HepG2 (cell line): Measurements from ENCODE around the gene MTMR4. TPM values are rescaled to one million over a fixed set of nuclear protein-coding genes. Genes with fewer than 3 reads are reported as not detected.

Source experiments
- CBFB ChIP-seq: sonication (generic); formaldehyde crosslinking; IDR thresholded peaks from 2 replicates; pipeline ENCODE4 v1.4.0; 2020; ENCODE audit warnings: missing genetic modification reagents
- DNMT3B ChIP-seq: conservative IDR thresholded peaks from 2 replicates; pipeline ENCODE4 v1.6.1; 2016; ENCODE audit warnings: missing biosample characterization, control low read depth
- DRAP1 ChIP-seq: IDR thresholded peaks from 2 replicates; pipeline ENCODE4 v1.6.1; 2016; ENCODE audit warnings: missing genetic modification reagents, missing compliant biosample characterization
- EP300 ChIP-seq, 3 experiments: sonication (generic) in 1 of 3; formaldehyde crosslinking in 1 of 3; IDR thresholded peaks; 2 replicates each; pipeline versions ENCODE4 v1.5.1 to v1.6.1; 2011 to 2020; ENCODE audit warnings: low read depth in 2 of 3, low read length in 2 of 3, borderline replicate concordance in 1 of 3, improper control_type of control experiment in 1 of 3, mild to moderate bottlenecking in 1 of 3, missing genetic modification reagents in 1 of 3, moderate library complexity in 1 of 3
- GATAD2A ChIP-seq: IDR thresholded peaks from 2 replicates; pipeline ENCODE4 v1.6.1; 2016
- JUN ChIP-seq: sonication (generic); formaldehyde crosslinking; IDR thresholded peaks from 2 replicates; pipeline ENCODE4 v1.4.0; 2020; ENCODE audit warnings: mild to moderate bottlenecking, missing genetic modification reagents
- KDM3A ChIP-seq: IDR thresholded peaks from 2 replicates; pipeline ENCODE4 v1.6.1; 2018; ENCODE audit warnings: low read depth, missing compliant biosample characterization
- MEIS1 ChIP-seq: sonication (generic); formaldehyde crosslinking; IDR thresholded peaks from 2 replicates; pipeline ENCODE4 v1.9.0; 2021; ENCODE audit warnings: mild to moderate bottlenecking, missing genetic modification reagents, moderate library complexity, borderline replicate concordance
- NKX3-1 ChIP-seq: sonication (generic); formaldehyde crosslinking; IDR thresholded peaks from 2 replicates; pipeline ENCODE4 v1.5.0; 2020; ENCODE audit warnings: missing genetic modification reagents
- NR3C1 ChIP-seq: sonication (generic); formaldehyde crosslinking; IDR thresholded peaks from 2 replicates; pipeline ENCODE4 v1.4.0; 2020; ENCODE audit warnings: missing genetic modification reagents
- POLR2AphosphoS5 ChIP-seq: IDR thresholded peaks from 2 replicates; pipeline ENCODE4 v1.6.1; 2012; ENCODE audit warnings: low read depth, low read length
- RBAK ChIP-seq: sonication (generic); formaldehyde crosslinking; IDR thresholded peaks from 2 replicates; pipeline ENCODE4 v1.5.1; 2020; ENCODE audit warnings: mild to moderate bottlenecking, missing genetic modification reagents
- RBFOX2 ChIP-seq: fragments of 200-400 bp; formaldehyde crosslinking; IDR thresholded peaks from 2 replicates; pipeline ENCODE4 v1.6.1; 2017; ENCODE audit warnings: low read depth, mild to moderate bottlenecking, low read length
- SALL2 ChIP-seq: sonication (generic); formaldehyde crosslinking; IDR thresholded peaks from 2 replicates; pipeline ENCODE4 v1.8.1; 2023; ENCODE audit warnings: mild to moderate bottlenecking, missing genetic modification reagents, inconsistent platforms
- SKIL ChIP-seq: sonication (generic); formaldehyde crosslinking; IDR thresholded peaks from 2 replicates; pipeline ENCODE4 v1.8.0; 2022; ENCODE audit warnings: missing genetic modification reagents, mild to moderate bottlenecking, moderate library complexity, borderline replicate concordance
- SMARCC2 ChIP-seq: fragments of 450-650 bp; IDR thresholded peaks from 2 replicates; pipeline ENCODE4 v1.6.1; 2017; ENCODE audit warnings: antibody characterized with exemption, mild to moderate bottlenecking
- SOX13 ChIP-seq, 3 experiments: fragments of 450-650 bp in 1 of 3; sonication (generic) in 1 of 3; formaldehyde crosslinking in 1 of 3; IDR thresholded peaks in 2 of 3; conservative IDR thresholded peaks in 1 of 3; 2 replicates each; pipeline versions ENCODE4 v1.5.0 to v1.6.1; 2016 to 2020; ENCODE audit warnings: antibody characterized with exemption in 1 of 3, mild to moderate bottlenecking in 1 of 3, missing compliant biosample characterization in 1 of 3, missing genetic modification reagents in 1 of 3, moderate library complexity in 1 of 3
- SUZ12 ChIP-seq: fragments of 150-350 bp; IDR thresholded peaks from 2 replicates; pipeline ENCODE4 v1.6.1; 2014; ENCODE audit warnings: low read depth, low read length
- TFDP2 ChIP-seq: sonication (generic); formaldehyde crosslinking; IDR thresholded peaks from 2 replicates; pipeline ENCODE4 v1.4.0; 2020; ENCODE audit warnings: missing genetic modification reagents
- ZMAT3 ChIP-seq: sonication (generic); formaldehyde crosslinking; conservative IDR thresholded peaks from 2 replicates; pipeline ENCODE4 v1.7.0; 2021; ENCODE audit warnings: missing genetic modification reagents
- ZNF160 ChIP-seq: sonication (generic); formaldehyde crosslinking; IDR thresholded peaks from 2 replicates; pipeline ENCODE4 v1.8.0; 2022; ENCODE audit warnings: mild to moderate bottlenecking, inconsistent platforms, missing genetic modification reagents
- ZNF24 ChIP-seq: fragments of 450-650 bp; IDR thresholded peaks from 2 replicates; pipeline ENCODE4 v1.6.1; 2017; ENCODE audit warnings: antibody characterized with exemption, mild to moderate bottlenecking
- ZNF468 ChIP-seq: sonication (generic); formaldehyde crosslinking; IDR thresholded peaks from 2 replicates; pipeline ENCODE4 v1.8.0; 2022; ENCODE audit warnings: mild to moderate bottlenecking, moderate library complexity, missing genetic modification reagents
- ZNF547 ChIP-seq: sonication (generic); formaldehyde crosslinking; IDR thresholded peaks from 2 replicates; pipeline ENCODE4 v1.5.1; 2020; ENCODE audit warnings: mild to moderate bottlenecking, missing genetic modification reagents
- ZNF552 ChIP-seq: sonication (generic); formaldehyde crosslinking; IDR thresholded peaks from 2 replicates; pipeline ENCODE4 v1.9.0; 2022; ENCODE audit warnings: missing genetic modification reagents, mild to moderate bottlenecking, borderline replicate concordance
- ZNF720 ChIP-seq: sonication (generic); formaldehyde crosslinking; IDR thresholded peaks from 2 replicates; pipeline ENCODE4 v1.4.0; 2020; ENCODE audit warnings: missing genetic modification reagents
- ZNF790 ChIP-seq: sonication (generic); formaldehyde crosslinking; IDR thresholded peaks from 2 replicates; pipeline ENCODE4 v1.8.0; 2022; ENCODE audit warnings: missing genetic modification reagents, mild to moderate bottlenecking, borderline replicate concordance
- polyA plus RNA-seq, 8 experiments: library from polyadenylated mRNA; depleted of rRNA in 3 of 8; stranded (reverse) in 7 of 8; unstranded in 1 of 8; fragments of >200 nt; fragmentation: Illumina TruSeq in 4 of 8; extraction: Trizol in 4 of 8; gene quantifications; 2 replicates each; pipeline versions ENCODE4 v1.2.1 to v1.2.3, GENCODE V29; 2011 to 2016; ENCODE audit warnings: low read depth in 4 of 8, missing spikeins in 1 of 8, mixed read lengths in 1 of 8; ENCODE audit not compliant: insufficient read depth in 1 of 8
- total RNA-seq, 5 experiments: library from RNA; depleted of rRNA; stranded (reverse); fragments of >200 nt; fragmentation: Illumina TruSeq; extraction: Trizol; gene quantifications; 2 replicates each; pipeline ENCODE4 v1.2.3, GENCODE V29; 2016; ENCODE audit warnings: low read depth in 1 of 5

The MTMR4 gene
- total and polyA plus RNA-seq, 2 of the 13 experiments (the other 11 are each of a cell fraction or from before 2014, with no cell fraction given), result 62.5 to 65.1 TPM

- TF ChIP-seq SKIL (CRISPR knock-in tag) (no peak), SALL2 (no peak), ZNF468 (CRISPR knock-in tag) (no peak), NR3C1 (CRISPR knock-in tag) (no peak), TFDP2 (CRISPR knock-in tag) (no peak), ZNF552 (CRISPR knock-in tag) (no peak), NKX3-1 (no peak), RBFOX2 (no peak), GATAD2A (CRISPR knock-in tag) (peak; percentile 40; the same call in 1 of the 2 replicates), MEIS1 (no peak), EP300 (IDR thresholded peaks at IDR 0.05; ENCODE audit: low read depth in 2 of 2, low read length in 2 of 2) (peak in 1 of 2 experiments; percentile 9; a peak in 1 of 4 replicates), EP300 (CRISPR knock-in tag; IDR thresholded peaks at IDR 0.05; ENCODE audit: borderline replicate concordance) (0 out of 2 replicates have a peak, but pooled peaks have one; percentile 48), SMARCC2 (no peak), ZMAT3 (CRISPR knock-in tag) (no peak), SOX13 (IDR thresholded peaks at IDR 0.05) (no peak), SOX13 (CRISPR knock-in tag; conservative IDR thresholded peaks at IDR 0.05 in 1 of 2, IDR thresholded peaks at IDR 0.05 in 1 of 2) (0 out of 4 replicates have a peak, but pooled peaks of 1 of the 2 experiments have one; percentile 13), DNMT3B (CRISPR knock-in tag) (no peak), KDM3A (CRISPR knock-in tag) (peak; percentile 86; the same call in 1 of the 2 replicates), CBFB (CRISPR knock-in tag) (peak; percentile 78; the same call in 1 of the 2 replicates), DRAP1 (CRISPR knock-in tag) (no peak), JUN (no peak), ZNF790 (no peak), SUZ12 (0 out of 2 replicates have a peak, but pooled peaks have one; percentile 15), RBAK (CRISPR knock-in tag) (no peak), POLR2AphosphoS5 (no peak), ZNF24 (no peak), ZNF720 (CRISPR knock-in tag) (no peak), ZNF547 (CRISPR knock-in tag) (0 out of 2 replicates have a peak, but pooled peaks have one; percentile 35), ZNF160 (no peak)
Measured at GRCh38 chr17:58447039-58447975, 67.1 kb downstream of the MTMR4 start (continued).
